GM12875 (cell line): Measurements from ENCODE around the gene BAHD1.
A peak's percentile ranks its signal among the peaks of the same experiment; 100 is the strongest.

ENCODE experiments used
- H3K4me3 ChIP-seq: one replicate; pipeline ENCODE4 v1.5.1; 2011; ENCODE audit warnings: low read depth, low read length, control low read depth
- CTCF ChIP-seq: IDR thresholded peaks from 2 replicates; pipeline ENCODE4 v1.5.1; 2011; ENCODE audit warnings: low read depth, mild to moderate bottlenecking, control low read depth, inconsistent platforms, low read length, moderate library complexity, borderline replicate concordance; ENCODE audit not compliant: insufficient read depth

The BAHD1 gene

GRCh38 chr15:40416056-40416455 lies 24.7 kb upstream of the BAHD1 start:
- no peak overlapping the region for H3K4me3 ChIP-seq
- TF ChIP-seq CTCF: no peak

- no peak for TF ChIP-seq CTCF
- no peak overlapping the region for H3K4me3 ChIP-seq
Observed at GRCh38 chr15:40418126-40418525, 22.6 kb upstream of the BAHD1 start.

- TF ChIP-seq CTCF: no peak
- H3K4me3 ChIP-seq: no peak overlapping the region
Observed at GRCh38 chr15:40420071-40420713, 20.6 kb upstream of the BAHD1 start.

- no peak for TF ChIP-seq CTCF
- no peak overlapping the region for H3K4me3 ChIP-seq
Observed at GRCh38 chr15:40420793-40421192, 20.0 kb upstream of the BAHD1 start.

- TF ChIP-seq CTCF: peak; percentile 98
- no peak overlapping the region for H3K4me3 ChIP-seq
Observed at GRCh38 chr15:40421246-40422157, 19.3 kb upstream of the BAHD1 start.

- no peak for TF ChIP-seq CTCF
- no peak overlapping the region for H3K4me3 ChIP-seq
Observed at GRCh38 chr15:40424483-40425115, 16.2 kb upstream of the BAHD1 start.
